Measurements from ENCODE around the gene APEX1.
"Not testable (repeated sequence)": the region's sequence is repeated elsewhere in the genome, so short reads cannot be mapped to it uniquely, and the experiment has no call there.

APEX1 gene

DNA sequence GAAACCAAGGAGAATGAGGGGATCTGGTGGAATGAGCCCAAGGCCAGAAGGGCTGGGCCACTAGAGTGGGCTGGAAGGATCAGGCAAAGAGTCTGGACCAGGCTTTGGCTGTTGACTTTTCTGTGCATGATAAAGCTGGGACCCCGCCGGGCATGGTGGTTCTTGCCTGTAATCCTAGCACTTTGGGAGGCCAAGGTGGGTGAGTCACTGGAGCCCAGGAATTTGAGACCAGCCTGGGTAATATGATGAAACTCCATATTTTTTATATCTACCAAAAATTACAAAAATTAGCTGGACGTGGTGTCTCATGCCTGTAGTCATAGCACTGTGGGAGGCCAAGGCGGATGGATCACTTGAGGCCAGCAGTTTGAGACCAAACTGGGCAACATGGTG lies 18.7 kb upstream of the APEX1 start:
- DNase-seq: no peak

GRCh38 chr14:20438664-20439063 lies 16.4 kb upstream of the APEX1 start:
- no peak for DNase-seq

- no peak for DNase-seq
Measured at GRCh38 chr14:20440465-20440864, 14.6 kb upstream of the APEX1 start.

- peak; percentile 41 for DNase-seq
Measured at GRCh38 chr14:20440882-20441281, 14.1 kb upstream of the APEX1 start.

GRCh38 chr14:20441461-20441860 lies 13.6 kb upstream of the APEX1 start:
- DNase-seq: no peak

DNA sequence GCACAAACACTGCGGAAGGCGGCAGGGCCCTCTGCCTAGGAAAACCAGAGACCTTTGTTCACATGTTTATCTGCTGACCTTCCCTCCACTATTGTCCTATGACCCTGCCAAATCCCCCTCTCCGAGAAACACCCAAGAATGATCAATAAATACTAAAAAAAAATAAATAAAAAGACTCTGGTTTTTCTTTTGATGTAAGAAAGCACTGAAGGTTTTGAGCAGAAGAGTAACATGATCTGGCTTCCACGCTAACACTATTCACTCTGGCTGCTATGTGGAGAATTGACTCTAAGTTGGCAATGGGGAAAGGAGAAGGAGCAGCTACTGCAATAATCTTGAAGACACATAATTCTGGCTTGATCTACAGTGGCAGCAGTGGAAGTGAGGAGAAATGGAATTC lies 11.4 kb upstream of the APEX1 start:
- not testable (repeated sequence) for DNase-seq

DNA sequence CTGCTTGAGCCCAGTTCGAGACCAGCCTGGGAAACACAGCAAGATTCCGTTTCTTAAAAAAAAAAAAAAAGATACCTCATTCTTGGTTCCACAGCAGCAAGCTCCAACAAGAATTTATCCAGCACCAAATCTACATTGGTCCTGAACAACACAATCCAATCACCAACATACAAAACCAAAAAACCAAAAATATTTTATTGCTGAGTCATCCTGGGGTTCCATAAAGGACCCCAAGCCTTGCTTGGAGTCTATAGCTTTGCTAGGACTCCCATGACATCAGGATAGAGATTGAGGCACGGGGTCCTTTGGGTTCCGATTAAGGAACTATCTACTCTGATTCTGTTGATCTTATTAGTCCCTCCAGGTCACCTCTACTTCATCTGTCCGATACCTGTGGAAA lies 8.1 kb upstream of the APEX1 start:
- DNase-seq: no peak

- not testable (repeated sequence) for DNase-seq
Measured at GRCh38 chr14:20452831-20453230, 2.2 kb upstream of the APEX1 start.

DNA sequence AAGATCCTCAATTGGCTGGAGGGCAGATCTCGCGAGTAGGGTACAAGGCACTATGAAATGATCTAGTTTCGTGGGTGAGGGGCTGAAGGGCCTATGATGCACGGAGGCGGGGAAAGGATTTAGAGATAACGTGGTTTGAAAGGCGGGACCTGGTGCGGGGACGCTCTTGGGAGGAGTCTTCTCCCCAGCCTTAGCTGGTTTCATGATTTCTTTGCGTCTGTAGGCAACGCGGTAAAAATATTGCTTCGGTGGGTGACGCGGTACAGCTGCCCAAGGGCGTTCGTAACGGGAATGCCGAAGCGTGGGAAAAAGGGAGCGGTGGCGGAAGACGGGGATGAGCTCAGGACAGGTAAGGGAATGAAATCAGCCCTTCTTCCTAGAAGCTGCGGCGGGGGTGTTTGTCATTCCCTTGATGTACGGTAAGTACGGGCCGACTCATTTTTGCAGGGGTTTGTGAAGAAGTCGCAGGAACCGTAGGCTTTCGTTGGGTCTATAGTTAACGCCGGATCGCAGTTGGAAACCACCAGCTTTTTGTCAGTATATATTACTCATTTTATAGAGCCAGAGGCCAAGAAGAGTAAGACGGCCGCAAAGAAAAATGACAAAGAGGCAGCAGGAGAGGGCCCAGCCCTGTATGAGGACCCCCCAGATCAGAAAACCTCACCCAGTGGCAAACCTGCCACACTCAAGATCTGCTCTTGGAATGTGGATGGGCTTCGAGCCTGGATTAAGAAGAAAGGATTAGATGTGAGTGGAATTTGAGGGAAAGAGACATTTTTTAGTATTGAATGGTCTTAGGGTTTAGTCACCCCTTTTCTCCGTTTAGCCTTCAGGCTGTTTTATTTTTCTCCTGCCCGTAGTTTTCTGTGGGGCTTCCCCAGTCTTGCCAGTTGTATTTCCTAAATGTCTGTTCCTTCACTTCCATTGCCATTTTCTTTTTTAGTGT lies 602 bp downstream of the APEX1 start:
- DNase-seq: peak; percentile 62

- DNase-seq: no peak
Measured at GRCh38 chr14:20456971-20457370, 1.9 kb downstream of the APEX1 start.

DNA sequence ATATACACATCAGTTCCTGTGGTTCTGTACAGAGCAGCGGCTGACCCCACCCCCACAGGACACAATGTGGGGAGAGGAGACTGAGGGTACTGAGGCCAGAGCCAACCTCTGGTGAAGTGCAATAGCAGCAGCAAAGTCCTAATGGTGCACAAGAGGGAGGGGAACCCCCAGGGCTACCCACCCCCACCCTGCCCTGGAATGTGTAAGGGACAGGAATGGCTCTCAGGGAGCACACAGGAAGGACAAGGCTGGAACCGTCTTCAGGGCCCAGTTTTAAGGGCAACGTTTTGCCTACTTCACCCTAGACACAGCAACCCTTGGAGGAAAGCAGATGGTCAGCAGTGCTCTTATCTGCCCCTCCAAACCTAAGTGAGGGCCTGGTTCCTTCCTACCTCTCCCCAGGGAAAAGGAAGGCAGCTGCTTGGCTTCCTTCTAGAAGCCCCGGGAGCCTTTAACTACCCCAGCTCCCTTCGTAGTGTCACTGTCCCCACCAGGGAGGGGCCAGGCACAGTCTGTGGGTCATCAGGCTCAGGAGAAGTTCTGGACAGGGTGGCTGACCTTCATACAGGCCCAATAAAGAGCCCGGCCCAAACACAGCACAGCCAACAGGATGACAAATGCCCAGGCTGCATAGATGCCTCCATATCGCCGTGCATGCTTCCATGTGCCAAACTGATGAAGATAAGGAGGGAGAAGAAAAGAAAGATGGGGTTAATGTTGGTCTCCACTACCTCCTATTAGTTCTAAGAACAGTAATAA lies 3.2 kb downstream of the APEX1 start:
- no peak for DNase-seq

GRCh38 chr14:20460458-20461224 lies 5.6 kb downstream of the APEX1 start:
- peak; percentile 55 for DNase-seq

GRCh38 chr14:20461225-20462141 lies 6.5 kb downstream of the APEX1 start, which contains the start of gene PIP4P1:
PIP4P1 (minus strand) TSS chr14:20461434; CDS start chr14:20461325, 109 bp downstream.
- peak; percentile 99 for DNase-seq

GRCh38 chr14:20468764-20469241 lies 13.8 kb downstream of the APEX1 start:
- DNase-seq: no peak

GRCh38 chr14:20469242-20469889 lies 14.3 kb downstream of the APEX1 start, which contains the start of gene PNP:
PNP (plus strand) TSS chr14:20469406; CDS start chr14:20469525, 119 bp downstream.
- peak; percentile 94 for DNase-seq

GRCh38 chr14:20469890-20470602 lies 15.0 kb downstream of the APEX1 start:
- peak; percentile 77 for DNase-seq

DNA sequence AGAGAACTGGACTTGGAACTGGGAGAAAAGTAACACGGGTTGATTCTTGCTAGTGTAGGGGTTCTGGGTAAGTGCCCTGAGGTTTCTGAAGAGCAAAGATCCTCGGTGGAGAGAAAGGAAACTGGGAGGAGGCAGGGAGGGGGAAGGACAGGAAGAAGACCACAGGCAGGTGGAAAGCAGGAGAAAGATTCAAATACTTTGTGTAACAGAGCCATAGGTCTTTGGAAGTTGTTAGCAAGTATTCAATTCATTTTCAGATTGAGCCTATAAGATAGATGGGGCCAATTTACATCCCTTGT lies 15.5 kb downstream of the APEX1 start:
- DNase-seq: no peak

DNA sequence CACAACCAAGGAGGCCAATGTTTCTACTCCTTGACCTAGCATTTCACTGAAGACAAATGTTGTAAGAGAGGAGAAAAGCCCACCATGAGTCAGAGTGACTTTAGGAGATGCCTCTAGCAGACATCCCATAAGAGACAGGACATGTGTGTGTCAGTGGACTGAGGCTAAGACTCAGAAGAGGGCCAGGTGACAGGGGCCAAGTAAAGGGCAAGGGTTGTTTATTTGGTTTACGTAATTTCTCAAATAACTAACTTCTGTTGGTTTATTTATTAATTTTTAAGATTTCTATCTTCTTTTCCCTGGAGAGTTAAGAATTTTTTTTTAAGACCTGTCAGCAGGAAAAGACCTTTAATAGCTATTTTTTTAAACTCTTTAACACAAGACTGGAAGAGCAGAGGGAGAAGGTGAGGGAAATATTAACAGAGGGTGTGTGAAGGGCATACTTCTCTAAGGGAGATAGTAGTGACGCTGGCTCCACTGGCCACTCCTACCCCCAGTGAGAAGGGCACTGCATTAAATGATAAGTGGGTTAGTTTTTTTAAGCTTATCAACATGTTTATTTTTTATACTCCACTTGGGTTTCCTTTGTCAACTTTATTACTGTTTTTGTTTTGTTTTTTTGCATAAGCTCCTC lies 17.6 kb downstream of the APEX1 start:
- DNase-seq: no peak

DNA sequence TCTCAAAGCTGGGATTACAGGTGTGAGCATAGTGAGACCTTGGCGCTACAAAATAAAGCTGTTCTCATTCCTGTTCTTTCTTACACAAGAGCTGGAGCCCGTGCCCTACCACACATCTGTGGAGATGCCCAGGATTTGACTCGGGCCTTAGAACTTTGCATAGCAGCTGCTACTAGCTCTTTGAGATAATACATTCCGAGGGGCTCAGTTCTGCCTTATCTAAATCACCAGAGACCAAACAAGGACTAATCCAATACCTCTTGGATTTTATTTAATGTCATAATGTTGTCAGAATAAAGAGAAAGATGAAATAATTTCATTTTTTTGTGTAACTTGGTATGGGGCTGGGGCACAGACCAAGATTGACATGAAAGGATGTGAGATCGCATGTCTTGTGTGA lies 21.8 kb downstream of the APEX1 start:
- no peak for DNase-seq

DNA sequence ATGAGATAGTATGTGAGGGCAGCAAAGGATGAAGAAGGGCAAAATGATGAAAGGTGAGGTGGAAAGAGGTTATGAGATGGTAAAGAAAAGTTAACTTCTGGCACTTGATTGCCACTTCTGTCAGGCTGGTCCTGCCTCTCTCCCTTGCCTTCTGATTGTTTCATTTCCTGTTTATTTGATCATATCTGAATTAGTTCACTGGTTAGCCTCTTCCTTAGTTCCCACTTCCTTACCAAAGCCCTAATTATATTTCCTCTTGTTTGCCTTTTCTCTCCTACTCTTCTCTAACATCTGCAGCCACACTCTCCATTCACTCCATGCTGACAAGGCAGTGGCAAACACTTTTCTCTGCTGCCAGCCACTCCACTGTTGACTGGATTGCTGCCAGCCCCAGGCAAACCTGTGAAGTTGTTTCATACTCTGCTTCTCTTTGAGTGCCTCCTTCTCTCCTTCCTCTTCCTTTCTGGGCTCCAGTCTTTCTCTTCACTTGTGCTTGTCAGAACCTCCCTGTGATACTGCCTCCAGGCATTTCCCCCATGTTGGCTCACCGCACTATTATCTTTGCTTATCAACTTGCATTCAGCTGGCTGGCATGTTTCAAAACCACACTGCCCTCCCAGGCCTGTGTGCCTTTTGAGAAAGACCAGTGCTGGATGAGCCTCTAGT lies 22.3 kb downstream of the APEX1 start:
- DNase-seq: no peak
